ENCODE measurements around the gene AGBL4.
"Not testable (repeated sequence)": the region's sequence is repeated elsewhere in the genome, so short reads cannot be mapped to it uniquely, and the experiment has no call there.

Gene AGBL4

DNA sequence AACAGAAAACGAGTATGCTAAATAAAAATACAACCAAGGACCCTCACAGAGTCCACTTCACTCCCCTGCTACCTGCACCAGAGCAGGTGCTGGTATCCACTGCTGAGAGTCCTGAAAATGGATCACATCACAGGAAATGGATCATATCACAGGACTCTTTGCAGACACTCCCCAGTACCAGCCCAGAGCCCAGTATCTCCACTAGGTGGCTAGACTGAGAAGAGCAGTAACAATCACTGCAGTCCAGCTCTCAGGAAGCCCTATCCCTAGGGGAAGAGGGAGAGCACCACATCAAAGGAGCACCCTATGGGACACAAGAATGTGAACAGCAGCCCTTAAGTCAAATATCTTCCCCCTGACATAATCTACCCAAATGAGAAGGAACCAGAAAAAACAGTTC lies 28.0 kb downstream of the AGBL4 start:
- DNase-seq (ENCODE audit: low spot score), result no peak
- TF ChIP-seq CTCF (IDR thresholded peaks at IDR 0.05; ENCODE audit: extremely low read depth, missing control alignments), result no peak

DNA sequence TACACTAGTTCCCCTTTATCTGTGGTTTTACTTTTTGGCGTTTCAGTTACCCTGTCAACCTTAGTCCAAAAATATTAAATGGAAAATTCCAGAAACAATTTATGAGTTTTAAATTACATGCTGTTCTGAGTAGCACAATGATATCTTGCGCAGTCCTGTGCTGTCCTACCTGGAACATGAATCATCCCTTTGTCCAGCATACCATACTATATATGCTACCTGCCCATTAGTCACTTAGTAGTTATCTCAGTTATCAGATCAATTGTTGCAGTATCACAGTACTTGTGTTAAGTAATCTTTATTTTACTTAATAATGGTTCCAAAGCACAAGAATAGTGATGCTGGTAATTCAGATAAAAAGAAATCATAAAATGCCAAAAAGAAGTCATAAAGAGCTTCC lies 52.7 kb downstream of the AGBL4 start:
- TF ChIP-seq CTCF (IDR thresholded peaks at IDR 0.05; ENCODE audit: extremely low read depth, missing control alignments), result no peak
- DNase-seq (ENCODE audit: low spot score), result no peak

- no peak for TF ChIP-seq CTCF (IDR thresholded peaks at IDR 0.05; ENCODE audit: extremely low read depth, missing control alignments)
Measured at GRCh38 chr1:49951385-49951784, 72.4 kb downstream of the AGBL4 start.

GRCh38 chr1:49915301-49915700 lies 108.5 kb downstream of the AGBL4 start:
- DNase-seq (ENCODE audit: low spot score), result not testable (repeated sequence)

More at GRCh38 chr1:49951385-49951784, 72.4 kb downstream of the AGBL4 start:
- no peak for DNase-seq (ENCODE audit: low spot score)

DNA sequence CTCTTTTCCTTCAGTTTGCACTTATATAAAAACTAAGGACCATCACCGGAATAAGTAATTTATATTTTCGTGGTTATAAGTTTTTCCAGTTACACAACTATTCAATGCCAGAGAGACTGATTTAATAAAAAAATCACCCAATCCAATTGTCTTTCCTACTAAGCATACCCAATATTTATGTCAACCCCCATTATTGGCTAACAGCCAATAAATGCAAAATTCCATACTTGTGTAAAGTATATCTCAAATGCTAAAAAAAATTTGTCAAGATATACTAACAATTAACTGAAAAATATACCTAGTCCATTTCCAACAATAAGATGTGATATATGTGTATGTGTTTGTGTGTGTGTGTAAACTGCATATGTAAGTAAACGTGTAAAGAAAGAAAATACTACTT lies 117.4 kb downstream of the AGBL4 start:
- TF ChIP-seq CTCF (IDR thresholded peaks at IDR 0.05; ENCODE audit: extremely low read depth, missing control alignments), result no peak
- no peak for DNase-seq (ENCODE audit: low spot score)

- DNase-seq (ENCODE audit: low spot score), result no peak
- TF ChIP-seq CTCF (IDR thresholded peaks at IDR 0.05; ENCODE audit: extremely low read depth, missing control alignments), result no peak
Measured at GRCh38 chr1:49864581-49864980, 159.2 kb downstream of the AGBL4 start.

GRCh38 chr1:49854741-49855140 lies 169.0 kb downstream of the AGBL4 start:
- no peak for TF ChIP-seq CTCF (IDR thresholded peaks at IDR 0.05; ENCODE audit: extremely low read depth, missing control alignments)
- no peak for DNase-seq (ENCODE audit: low spot score)

DNA sequence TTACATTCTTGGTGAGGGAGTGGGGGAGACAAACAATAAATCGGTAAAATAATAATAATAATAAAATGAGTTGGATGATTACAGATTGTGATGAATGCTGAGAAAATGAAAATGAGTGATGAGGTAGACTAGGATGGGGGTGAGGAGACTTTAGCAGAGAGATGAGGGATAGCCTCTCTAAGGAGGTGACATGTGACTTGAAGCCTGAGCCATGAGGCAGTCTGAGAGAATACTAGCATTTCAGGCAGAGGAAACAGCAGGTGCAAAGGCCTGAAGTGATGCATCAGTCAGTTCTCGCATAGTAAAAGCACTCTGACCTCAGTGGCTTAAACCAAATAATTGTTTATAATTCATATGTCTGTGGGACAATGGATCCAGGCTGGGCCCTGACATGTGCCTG lies 181.2 kb downstream of the AGBL4 start:
- TF ChIP-seq CTCF (IDR thresholded peaks at IDR 0.05; ENCODE audit: extremely low read depth, missing control alignments), result no peak
- DNase-seq (ENCODE audit: low spot score), result no peak

Measured in GM20000 (cell line).